Measurements from ENCODE around the gene SYCP2L.

SYCP2L gene

DNA sequence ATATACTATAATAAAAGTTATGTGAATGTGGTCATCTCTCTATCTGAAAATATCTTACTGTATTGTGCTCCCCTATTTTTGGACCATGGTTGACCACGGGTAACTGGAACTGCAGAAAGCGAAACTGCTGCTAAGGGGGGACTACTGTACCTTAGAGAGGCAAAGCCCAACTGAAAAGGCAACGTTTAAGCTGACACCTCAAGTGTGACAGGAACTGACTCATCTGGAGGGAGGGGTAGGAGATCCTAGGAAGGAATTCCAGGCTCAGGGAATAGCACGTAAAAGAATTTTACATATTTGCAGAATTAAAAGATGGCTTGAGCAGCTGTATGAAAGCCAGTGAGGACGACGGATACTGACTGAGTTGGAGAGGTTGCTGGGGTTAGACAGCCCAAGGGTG, 122.5 kb downstream of the SYCP2L start:
- Histone ChIP-seq H3K36me3 (ENCODE audit: control insufficient read depth in 1 of 2, insufficient read depth in 2 of 2, low read length in 2 of 2) (no peaks in the 10 kb centered on the region), H3K9me3 (ENCODE audit: control insufficient read depth in 1 of 2, low read length in 2 of 2) (no peaks in the 10 kb centered on the region), H3K27ac (ENCODE audit: low read length) (no peak overlapping the region), H3K4me3 (ENCODE audit: low read depth in 1 of 2, low read length in 2 of 2) (no peak overlapping the region), H3K27me3 (ENCODE audit: low read depth, low read length) (no peaks in the 10 kb centered on the region), H3K4me1 (ENCODE audit: control insufficient read depth in 1 of 2, insufficient read depth in 2 of 2, low read length in 2 of 2) (no peaks in the 10 kb centered on the region)

DNA sequence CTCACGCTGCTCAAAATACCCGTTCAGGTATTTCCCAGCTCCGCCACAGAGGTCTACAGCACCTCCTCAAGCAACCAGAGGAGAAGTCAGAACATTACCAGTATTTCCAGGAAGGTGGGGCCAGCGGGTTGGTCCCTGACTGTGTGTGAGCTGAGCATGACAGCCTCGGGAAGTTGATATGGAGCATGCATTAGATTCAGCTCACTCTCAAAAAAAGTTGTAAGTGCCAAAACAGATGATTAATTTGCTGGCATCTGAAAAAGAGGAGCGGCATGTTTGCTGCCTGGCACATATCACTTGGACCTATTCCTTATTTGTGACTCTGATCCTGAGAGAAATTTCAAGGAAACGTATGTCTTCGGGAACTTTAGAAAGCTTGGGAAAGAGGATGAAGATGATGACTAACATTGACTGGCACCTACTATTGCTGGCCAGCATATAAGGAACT, 125.0 kb downstream of the SYCP2L start:
- Histone ChIP-seq H3K27me3 (ENCODE audit: low read depth, low read length) (no peaks in the 10 kb centered on the region), H3K4me3 (ENCODE audit: low read depth in 1 of 2, low read length in 2 of 2) (no peak overlapping the region), H3K4me1 (ENCODE audit: control insufficient read depth in 1 of 2, insufficient read depth in 2 of 2, low read length in 2 of 2) (no peaks in the 10 kb centered on the region), H3K27ac (ENCODE audit: low read length) (no peak overlapping the region), H3K36me3 (ENCODE audit: control insufficient read depth in 1 of 2, insufficient read depth in 2 of 2, low read length in 2 of 2) (no peaks in the 10 kb centered on the region), H3K9me3 (ENCODE audit: control insufficient read depth in 1 of 2, low read length in 2 of 2) (no peaks in the 10 kb centered on the region)

DNA sequence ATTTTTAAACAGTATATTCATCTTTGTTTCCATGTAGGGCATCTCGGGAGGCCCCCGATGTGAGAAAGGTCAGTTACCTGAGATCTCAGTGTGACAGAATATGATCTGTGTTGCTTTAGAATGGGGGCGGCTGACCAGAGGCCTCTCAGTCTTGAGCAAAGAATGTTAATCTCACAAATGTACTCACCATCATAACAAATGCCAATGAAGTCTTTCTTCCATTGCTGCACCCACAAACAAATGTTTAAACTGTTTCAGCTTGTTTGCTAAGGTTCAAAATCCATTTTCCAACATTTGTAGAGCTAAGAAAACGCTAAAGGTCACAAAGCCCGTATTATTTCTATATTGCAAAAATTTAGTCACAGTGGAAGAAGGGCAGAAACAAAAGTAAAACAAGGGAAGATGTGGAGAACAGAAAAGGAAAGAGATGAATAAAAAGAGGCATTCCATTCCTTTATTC, 125.5 kb downstream of the SYCP2L start:
- Histone ChIP-seq H3K9me3 (ENCODE audit: control insufficient read depth in 1 of 2, low read length in 2 of 2) (no peaks in the 10 kb centered on the region), H3K27ac (ENCODE audit: low read length) (no peak overlapping the region), H3K36me3 (ENCODE audit: control insufficient read depth in 1 of 2, insufficient read depth in 2 of 2, low read length in 2 of 2) (no peaks in the 10 kb centered on the region), H3K4me3 (ENCODE audit: low read depth in 1 of 2, low read length in 2 of 2) (no peak overlapping the region), H3K4me1 (ENCODE audit: control insufficient read depth in 1 of 2, insufficient read depth in 2 of 2, low read length in 2 of 2) (no peaks in the 10 kb centered on the region), H3K27me3 (ENCODE audit: low read depth, low read length) (no peaks in the 10 kb centered on the region)

DNA sequence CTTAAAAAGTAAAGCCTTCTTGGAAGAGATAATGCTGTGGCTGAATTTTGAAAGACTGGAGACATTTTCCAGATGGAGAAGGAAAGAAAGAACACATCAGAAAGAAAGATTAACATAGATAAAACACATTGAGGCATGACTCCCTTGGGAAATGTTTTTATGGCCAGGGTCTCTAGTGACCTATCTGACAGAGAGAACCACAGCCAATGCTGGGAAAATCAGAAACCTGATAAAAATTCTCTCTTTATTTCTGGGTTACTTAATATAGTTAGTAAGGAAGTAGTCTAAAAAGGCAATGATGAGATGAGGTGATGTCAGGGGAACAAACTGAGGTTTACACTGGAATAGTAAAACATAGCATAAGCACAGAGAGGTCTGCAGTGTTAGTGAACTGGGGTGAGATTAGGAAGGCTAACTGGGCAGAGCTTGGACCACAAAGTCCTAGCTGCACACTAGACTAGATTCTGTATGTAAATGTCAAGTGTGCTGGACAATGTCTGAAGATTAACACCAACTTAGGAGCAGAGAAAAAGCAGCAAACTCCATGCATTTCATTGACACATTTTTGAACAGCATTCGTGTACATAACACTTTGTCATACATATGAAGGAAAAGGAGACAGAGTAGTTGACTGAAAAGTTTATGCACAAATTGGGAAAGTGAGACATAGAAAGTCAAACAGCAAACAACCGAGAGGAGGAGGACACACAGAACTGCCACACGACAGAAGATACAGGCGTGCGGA, 126.3 kb downstream of the SYCP2L start:
- H3K27ac ChIP-seq (ENCODE audit: low read length) = no peak overlapping the region
- no peaks in the 10 kb centered on the region for H3K36me3 ChIP-seq (ENCODE audit: control insufficient read depth in 1 of 2, insufficient read depth in 2 of 2, low read length in 2 of 2)
- no peak overlapping the region for H3K4me3 ChIP-seq (ENCODE audit: low read depth in 1 of 2, low read length in 2 of 2)
- H3K27me3 ChIP-seq (ENCODE audit: low read depth, low read length) = no peaks in the 10 kb centered on the region
- no peaks in the 10 kb centered on the region for H3K9me3 ChIP-seq (ENCODE audit: control insufficient read depth in 1 of 2, low read length in 2 of 2)
- no peaks in the 10 kb centered on the region for H3K4me1 ChIP-seq (ENCODE audit: control insufficient read depth in 1 of 2, insufficient read depth in 2 of 2, low read length in 2 of 2)

DNA sequence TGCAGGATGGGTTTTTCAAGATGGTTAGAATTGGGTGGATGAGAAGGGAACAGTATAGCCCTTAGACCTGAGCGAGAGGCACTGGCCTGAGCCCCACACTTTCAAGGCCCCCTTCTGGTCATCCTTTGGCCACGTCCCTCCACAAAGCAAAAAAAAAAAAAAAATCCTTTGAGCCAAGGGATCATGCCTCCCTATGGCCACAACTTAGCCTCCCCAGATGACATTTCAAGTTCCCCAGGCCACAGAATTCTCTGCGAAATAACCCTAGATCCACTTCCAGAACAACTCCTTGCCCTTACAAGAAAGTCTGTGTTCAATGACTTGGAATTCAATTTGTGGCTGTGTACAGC, 126.8 kb downstream of the SYCP2L start:
- Histone ChIP-seq H3K4me1 (ENCODE audit: control insufficient read depth in 1 of 2, insufficient read depth in 2 of 2, low read length in 2 of 2) (no peaks in the 10 kb centered on the region), H3K27ac (ENCODE audit: low read length) (no peak overlapping the region), H3K27me3 (ENCODE audit: low read depth, low read length) (no peaks in the 10 kb centered on the region), H3K4me3 (ENCODE audit: low read depth in 1 of 2, low read length in 2 of 2) (no peak overlapping the region), H3K9me3 (ENCODE audit: control insufficient read depth in 1 of 2, low read length in 2 of 2) (no peaks in the 10 kb centered on the region), H3K36me3 (ENCODE audit: control insufficient read depth in 1 of 2, insufficient read depth in 2 of 2, low read length in 2 of 2) (no peaks in the 10 kb centered on the region)

- Histone ChIP-seq H3K4me3 (ENCODE audit: low read depth in 1 of 2, low read length in 2 of 2) (no peak overlapping the region), H3K36me3 (ENCODE audit: control insufficient read depth in 1 of 2, insufficient read depth in 2 of 2, low read length in 2 of 2) (no peaks in the 10 kb centered on the region), H3K27me3 (ENCODE audit: low read depth, low read length) (no peaks in the 10 kb centered on the region), H3K27ac (ENCODE audit: low read length) (no peak overlapping the region), H3K9me3 (ENCODE audit: control insufficient read depth in 1 of 2, low read length in 2 of 2) (no peaks in the 10 kb centered on the region), H3K4me1 (ENCODE audit: control insufficient read depth in 1 of 2, insufficient read depth in 2 of 2, low read length in 2 of 2) (no peaks in the 10 kb centered on the region)
Observed at GRCh38 chr6:11015102-11015501, 128.2 kb downstream of the SYCP2L start.

GRCh38 chr6:11016452-11016851, 129.6 kb downstream of the SYCP2L start:
- Histone ChIP-seq H3K4me1 (ENCODE audit: control insufficient read depth in 1 of 2, insufficient read depth in 2 of 2, low read length in 2 of 2) (no peaks in the 10 kb centered on the region), H3K27ac (ENCODE audit: low read length) (no peak overlapping the region), H3K36me3 (ENCODE audit: control insufficient read depth in 1 of 2, insufficient read depth in 2 of 2, low read length in 2 of 2) (no peaks in the 10 kb centered on the region), H3K4me3 (ENCODE audit: low read depth in 1 of 2, low read length in 2 of 2) (no peak overlapping the region), H3K27me3 (ENCODE audit: low read depth, low read length) (no peaks in the 10 kb centered on the region), H3K9me3 (ENCODE audit: control insufficient read depth in 1 of 2, low read length in 2 of 2) (no peaks in the 10 kb centered on the region)

- Histone ChIP-seq H3K4me3 (ENCODE audit: low read depth in 1 of 2, low read length in 2 of 2) (no peak overlapping the region), H3K9me3 (ENCODE audit: control insufficient read depth in 1 of 2, low read length in 2 of 2) (no peaks in the 10 kb centered on the region), H3K27ac (ENCODE audit: low read length) (no peak overlapping the region), H3K36me3 (ENCODE audit: control insufficient read depth in 1 of 2, insufficient read depth in 2 of 2, low read length in 2 of 2) (no peaks in the 10 kb centered on the region), H3K27me3 (ENCODE audit: low read depth, low read length) (no peaks in the 10 kb centered on the region), H3K4me1 (ENCODE audit: control insufficient read depth in 1 of 2, insufficient read depth in 2 of 2, low read length in 2 of 2) (no peaks in the 10 kb centered on the region)
Observed at GRCh38 chr6:11017090-11017489, 130.2 kb downstream of the SYCP2L start.

DNA sequence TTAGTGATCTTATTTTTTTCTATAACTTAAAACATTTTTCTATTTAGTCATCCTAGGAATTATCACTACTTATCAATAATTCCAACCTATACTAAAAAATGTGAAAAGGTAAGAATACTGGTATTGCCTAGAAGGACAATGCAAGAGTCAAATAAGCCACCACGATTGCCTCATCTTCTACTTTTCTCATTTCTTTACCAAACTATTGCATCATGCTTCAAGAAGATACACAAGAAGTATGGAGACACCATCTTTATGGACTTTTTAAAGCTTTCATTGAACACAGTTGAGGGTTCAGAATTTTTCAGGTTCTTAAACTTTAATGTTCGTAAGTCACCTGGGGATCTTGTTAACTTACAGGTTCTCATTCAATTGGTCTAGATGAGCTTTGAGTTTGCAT, 131.4 kb downstream of the SYCP2L start:
- Histone ChIP-seq H3K9me3 (ENCODE audit: control insufficient read depth in 1 of 2, low read length in 2 of 2) (no peaks in the 10 kb centered on the region), H3K27ac (ENCODE audit: low read length) (no peak overlapping the region), H3K4me1 (ENCODE audit: control insufficient read depth in 1 of 2, insufficient read depth in 2 of 2, low read length in 2 of 2) (no peaks in the 10 kb centered on the region), H3K27me3 (ENCODE audit: low read depth, low read length) (no peaks in the 10 kb centered on the region), H3K4me3 (ENCODE audit: low read depth in 1 of 2, low read length in 2 of 2) (no peak overlapping the region), H3K36me3 (ENCODE audit: control insufficient read depth in 1 of 2, insufficient read depth in 2 of 2, low read length in 2 of 2) (no peaks in the 10 kb centered on the region)

DNA sequence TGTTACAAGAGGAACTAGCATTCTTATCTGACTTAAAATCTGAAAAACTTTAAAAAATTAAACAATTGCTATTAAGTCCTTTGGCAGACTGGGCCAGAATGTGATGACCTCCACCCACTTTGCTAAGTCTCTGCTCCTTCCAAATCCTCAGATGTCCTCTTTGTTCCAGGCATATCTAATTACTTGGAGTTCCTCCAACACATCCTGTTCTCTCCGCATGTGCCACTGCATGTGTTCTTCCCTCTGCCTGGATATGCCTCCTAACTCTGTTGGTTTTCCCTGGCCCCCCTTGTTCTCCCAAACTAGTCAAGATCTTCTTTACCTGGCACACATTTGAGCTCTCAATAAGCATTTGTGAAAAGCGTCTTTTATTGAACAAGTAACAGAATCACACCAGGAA, 134.2 kb downstream of the SYCP2L start:
- Histone ChIP-seq H3K27me3 (ENCODE audit: low read depth, low read length) (no peaks in the 10 kb centered on the region), H3K27ac (ENCODE audit: low read length) (no peak overlapping the region), H3K4me1 (ENCODE audit: control insufficient read depth in 1 of 2, insufficient read depth in 2 of 2, low read length in 2 of 2) (no peaks in the 10 kb centered on the region), H3K4me3 (ENCODE audit: low read depth in 1 of 2, low read length in 2 of 2) (no peak overlapping the region), H3K36me3 (ENCODE audit: control insufficient read depth in 1 of 2, insufficient read depth in 2 of 2, low read length in 2 of 2) (no peaks in the 10 kb centered on the region), H3K9me3 (ENCODE audit: control insufficient read depth in 1 of 2, low read length in 2 of 2) (no peaks in the 10 kb centered on the region)

- Histone ChIP-seq H3K4me1 (ENCODE audit: control insufficient read depth in 1 of 2, insufficient read depth in 2 of 2, low read length in 2 of 2) (no peaks in the 10 kb centered on the region), H3K27me3 (ENCODE audit: low read depth, low read length) (peaks cover 4% of the 10 kb centered on the region), H3K9me3 (ENCODE audit: control insufficient read depth in 1 of 2, low read length in 2 of 2) (no peaks in the 10 kb centered on the region), H3K27ac (ENCODE audit: low read length) (no peak overlapping the region), H3K36me3 (ENCODE audit: control insufficient read depth in 1 of 2, insufficient read depth in 2 of 2, low read length in 2 of 2) (no peaks in the 10 kb centered on the region), H3K4me3 (ENCODE audit: low read depth in 1 of 2, low read length in 2 of 2) (no peak overlapping the region)
Observed at GRCh38 chr6:11021714-11022113, 134.9 kb downstream of the SYCP2L start.

DNA sequence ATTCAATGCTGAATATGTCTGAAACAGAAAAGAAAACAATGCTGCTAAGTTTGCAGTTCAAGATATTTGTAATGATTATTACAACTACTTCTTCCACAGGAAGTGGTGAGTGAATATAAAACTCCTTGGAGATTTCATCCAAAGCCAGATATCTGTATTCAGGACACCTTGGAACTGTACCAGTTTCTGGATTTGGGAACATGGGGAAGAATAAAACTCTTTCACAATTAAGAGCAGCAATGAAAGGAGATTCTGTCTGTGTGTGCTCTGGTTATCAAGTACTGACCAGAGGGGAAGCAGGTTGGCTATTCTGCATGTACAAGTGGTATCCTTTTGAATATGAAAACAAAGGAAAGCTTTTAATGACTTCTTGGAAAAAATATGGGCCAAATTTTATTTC, 136.2 kb downstream of the SYCP2L start:
- no peaks in the 10 kb centered on the region for H3K4me1 ChIP-seq (ENCODE audit: control insufficient read depth in 1 of 2, insufficient read depth in 2 of 2, low read length in 2 of 2)
- no peak overlapping the region for H3K27ac ChIP-seq (ENCODE audit: low read length)
- H3K4me3 ChIP-seq (ENCODE audit: low read depth in 1 of 2, low read length in 2 of 2) = no peak overlapping the region
- H3K36me3 ChIP-seq (ENCODE audit: control insufficient read depth in 1 of 2, insufficient read depth in 2 of 2, low read length in 2 of 2) = no peaks in the 10 kb centered on the region
- H3K9me3 ChIP-seq (ENCODE audit: control insufficient read depth in 1 of 2, low read length in 2 of 2) = no peaks in the 10 kb centered on the region
- H3K27me3 ChIP-seq (ENCODE audit: low read depth, low read length) = peaks cover 4% of the 10 kb centered on the region
